ENCODE results near the gene TP63. TPM values are rescaled to one million over a fixed set of nuclear protein-coding genes. Genes with fewer than 3 reads are reported as not detected.

Gene TP63
- polyA plus RNA-seq, 3 donors: 0.73 to 1.2 (median 1.1) TPM

DNA sequence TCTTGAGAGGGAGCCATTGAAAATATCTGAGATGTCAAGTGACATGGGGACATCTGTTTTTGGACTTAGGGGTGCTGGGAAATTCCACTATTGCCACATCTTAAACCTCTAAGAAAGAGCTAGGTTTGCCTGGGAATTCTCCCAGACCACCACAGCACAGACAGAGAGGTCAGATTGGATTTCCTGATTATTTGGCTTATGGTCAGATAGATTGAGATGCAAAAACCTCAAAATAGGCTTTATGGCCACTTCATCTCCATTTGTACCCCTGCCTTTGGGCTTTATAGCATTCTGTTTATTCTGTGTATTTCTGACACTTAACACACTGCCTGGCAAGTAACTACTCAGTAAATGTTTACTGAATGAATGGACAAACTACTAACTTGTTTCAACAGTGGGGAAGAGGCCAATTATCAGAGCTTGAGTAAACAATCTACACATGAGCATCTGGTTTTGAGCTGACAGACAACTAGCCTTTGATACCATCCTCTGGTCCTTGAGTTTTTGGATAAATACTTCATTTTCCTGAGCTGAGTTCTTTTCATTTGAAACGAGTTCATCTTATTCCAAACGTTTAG is 81.8 kb downstream of the TP63 start:
- DNase-seq (ENCODE audit: extremely low read depth in 1 of 11, low read depth in 9 of 11, low spot score in 4 of 11): no peak

DNA sequence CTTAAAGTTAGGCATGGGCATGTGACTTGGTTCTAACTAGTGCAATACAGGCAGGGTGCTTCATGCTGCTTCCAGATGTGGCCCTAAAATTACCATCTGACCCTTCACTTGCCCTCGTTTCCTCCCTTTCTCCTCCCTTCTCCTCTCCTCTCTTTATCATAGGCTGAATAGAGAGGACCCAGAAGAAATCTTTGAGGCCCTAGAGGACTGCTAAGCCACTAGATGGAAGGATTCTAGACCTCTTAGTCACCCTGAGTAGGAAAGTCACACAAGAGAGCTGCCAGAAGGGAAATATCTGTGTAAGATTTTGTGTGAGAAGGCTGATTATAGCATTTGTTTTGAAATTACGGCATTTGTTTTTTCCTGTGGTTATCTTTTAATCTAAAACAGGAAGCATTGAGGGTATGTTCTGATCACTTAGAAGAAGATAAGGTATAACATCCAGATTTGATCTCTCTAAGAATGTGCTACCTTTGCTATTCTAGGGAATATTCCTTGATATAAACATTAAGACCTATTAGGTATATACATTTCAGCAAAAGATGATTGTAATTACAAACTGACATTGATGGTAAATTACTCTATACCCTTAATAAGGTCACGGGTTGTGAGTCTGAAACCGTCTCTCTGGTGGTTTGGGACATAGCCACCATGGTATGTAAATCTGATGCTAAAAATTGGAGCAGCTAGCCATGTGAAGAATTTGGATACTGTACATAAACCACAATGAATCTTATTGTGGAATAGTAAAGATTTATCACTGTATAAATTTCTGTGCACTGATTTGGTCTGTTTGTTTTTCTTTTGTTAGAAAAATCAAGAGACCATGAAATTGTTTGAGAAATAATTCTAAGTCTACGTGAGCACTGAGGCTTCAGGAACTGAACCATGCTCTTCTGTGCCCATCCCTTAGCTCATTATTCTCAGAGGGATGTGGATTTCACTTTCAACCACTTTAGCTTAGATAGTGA is 84.1 kb downstream of the TP63 start:
- DNase-seq (ENCODE audit: extremely low read depth in 1 of 11, low read depth in 9 of 11, low spot score in 4 of 11): peak in 1 of 11 donors; percentile 15

- no peak for DNase-seq (ENCODE audit: extremely low read depth in 1 of 11, low read depth in 9 of 11, low spot score in 4 of 11)
Observed at GRCh38 chr3:189718215-189718614, 87.0 kb downstream of the TP63 start.

- no peak for DNase-seq (ENCODE audit: extremely low read depth in 1 of 11, low read depth in 9 of 11, low spot score in 4 of 11)
Observed at GRCh38 chr3:189720736-189721417, 89.7 kb downstream of the TP63 start.

DNA sequence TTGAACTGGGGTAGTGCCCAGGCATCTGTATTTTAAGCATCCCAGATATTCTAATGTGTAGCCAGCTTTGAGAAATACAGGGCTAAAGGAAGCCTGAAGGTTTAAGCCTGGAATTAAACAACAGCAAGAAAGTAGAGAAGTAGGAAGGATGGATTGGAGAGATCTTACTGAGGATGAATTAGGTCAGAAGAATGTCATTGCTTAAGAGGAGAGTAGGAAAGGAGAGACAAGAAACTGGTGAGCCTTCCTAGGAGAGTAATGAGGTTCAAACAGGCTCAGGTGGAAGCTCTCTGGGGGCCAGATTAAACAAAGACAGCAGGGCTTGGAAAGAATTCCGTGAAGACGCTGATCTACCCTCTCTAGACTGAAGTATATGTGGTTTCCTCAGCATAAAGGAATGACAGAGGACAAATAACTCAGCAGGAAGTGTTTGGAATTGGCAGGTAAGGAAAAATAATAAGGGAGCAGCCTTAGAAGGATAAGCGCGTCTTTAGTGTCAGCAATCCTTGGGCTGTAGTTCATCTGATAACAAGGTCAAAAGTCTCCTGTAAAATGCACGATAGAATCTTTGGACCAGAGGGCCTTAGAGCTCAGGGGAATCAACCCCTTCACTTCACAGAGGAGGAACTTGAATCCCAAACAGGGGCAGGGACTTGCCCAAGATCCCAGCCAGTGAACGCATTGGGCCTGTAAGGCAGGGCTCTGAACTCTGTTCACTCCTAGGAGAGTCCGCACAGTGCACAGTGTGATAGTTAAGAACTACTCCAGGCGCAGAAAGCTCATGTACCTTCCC is 90.9 kb downstream of the TP63 start:
- no peak for DNase-seq (ENCODE audit: extremely low read depth in 1 of 11, low read depth in 9 of 11, low spot score in 4 of 11)

DNA sequence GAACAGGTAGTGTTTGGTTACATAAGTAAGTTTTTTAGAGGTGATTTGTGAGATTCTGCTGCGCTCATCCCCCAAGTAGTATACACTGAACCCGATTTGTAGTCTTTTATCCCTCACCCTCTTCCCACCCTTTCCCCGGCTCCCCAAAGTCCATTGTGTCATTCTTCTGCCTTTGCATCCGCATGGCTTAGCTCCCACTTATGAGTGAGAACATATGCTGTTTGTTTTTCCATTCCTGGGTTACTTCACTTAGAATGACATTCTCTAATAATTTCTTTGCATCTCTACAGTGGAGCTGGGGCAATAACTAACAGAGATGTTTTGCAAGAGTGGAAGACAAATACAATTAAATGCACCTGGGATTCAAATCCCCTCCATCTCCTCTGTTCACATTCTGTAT is 93.2 kb downstream of the TP63 start:
- DNase-seq (ENCODE audit: extremely low read depth in 1 of 11, low read depth in 9 of 11, low spot score in 4 of 11): no peak

DNA sequence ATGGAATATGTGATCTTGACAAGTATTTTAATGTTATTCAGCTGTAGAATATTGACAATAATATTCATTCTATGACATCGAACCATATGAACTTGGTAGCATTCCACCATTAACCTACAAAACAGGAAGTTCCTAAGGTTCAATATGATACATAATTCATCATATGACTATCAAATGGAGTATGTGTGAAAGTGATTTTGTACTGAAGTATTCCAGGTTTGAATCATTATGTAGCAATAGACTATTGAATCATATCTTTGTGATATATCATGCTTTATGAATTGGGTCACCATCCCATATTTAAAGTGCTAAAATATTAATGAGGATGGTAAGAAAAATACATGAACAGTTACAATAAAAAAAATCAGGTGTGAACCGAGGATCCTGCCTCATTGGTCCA is 95.1 kb downstream of the TP63 start:
- no peak for DNase-seq (ENCODE audit: extremely low read depth in 1 of 11, low read depth in 9 of 11, low spot score in 4 of 11)

GRCh38 chr3:189727158-189727557 is 96.0 kb downstream of the TP63 start:
- DNase-seq (ENCODE audit: extremely low read depth in 1 of 11, low read depth in 9 of 11, low spot score in 4 of 11): no peak

GRCh38 chr3:189727898-189728297 is 96.7 kb downstream of the TP63 start:
- no peak for DNase-seq (ENCODE audit: extremely low read depth in 1 of 11, low read depth in 9 of 11, low spot score in 4 of 11)

GRCh38 chr3:189728915-189729314 is 97.7 kb downstream of the TP63 start:
- no peak for DNase-seq (ENCODE audit: extremely low read depth in 1 of 11, low read depth in 9 of 11, low spot score in 4 of 11)

- DNase-seq (ENCODE audit: extremely low read depth in 1 of 11, low read depth in 9 of 11, low spot score in 4 of 11): no peak
Observed at GRCh38 chr3:189734061-189734460, 102.9 kb downstream of the TP63 start.

- no peak for DNase-seq (ENCODE audit: extremely low read depth in 1 of 11, low read depth in 9 of 11, low spot score in 4 of 11)
Observed at GRCh38 chr3:189735913-189736312, 104.7 kb downstream of the TP63 start.

DNA sequence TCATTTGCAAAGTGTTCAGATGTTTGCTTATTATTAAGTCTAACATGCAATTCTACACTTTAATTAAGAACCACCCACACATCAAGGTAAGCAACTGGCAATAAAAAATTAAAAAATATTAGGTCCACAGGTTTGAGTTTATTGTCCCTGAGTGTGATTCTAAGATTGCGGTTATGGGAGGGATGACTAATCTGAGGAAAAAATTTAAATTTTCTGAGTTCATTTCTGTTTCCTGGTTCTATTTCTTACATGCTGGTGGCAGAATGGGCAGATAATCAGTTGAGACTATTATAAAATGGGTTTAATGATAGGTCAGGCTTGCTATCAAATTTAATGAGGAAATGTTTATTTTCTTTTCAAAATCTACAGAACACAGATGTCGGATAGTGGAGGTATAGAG is 105.9 kb downstream of the TP63 start:
- DNase-seq (ENCODE audit: extremely low read depth in 1 of 11, low read depth in 9 of 11, low spot score in 4 of 11): no peak

DNA sequence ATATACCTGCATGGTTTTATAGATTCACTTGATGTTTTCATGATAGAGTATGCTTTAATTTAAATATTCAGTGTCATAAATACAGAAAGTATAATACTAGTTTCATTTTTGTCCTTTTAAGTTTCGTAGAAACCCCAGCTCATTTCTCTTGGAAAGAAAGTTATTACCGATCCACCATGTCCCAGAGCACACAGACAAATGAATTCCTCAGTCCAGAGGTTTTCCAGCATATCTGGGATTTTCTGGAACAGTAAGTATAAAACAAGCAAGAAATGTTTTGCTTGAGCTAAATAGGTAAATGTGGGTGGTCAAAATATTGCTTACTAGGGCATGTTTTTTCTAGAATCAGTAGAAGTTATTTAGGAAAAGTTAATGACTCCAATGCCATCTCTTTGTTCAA is 106.4 kb downstream of the TP63 start:
- no peak for DNase-seq (ENCODE audit: extremely low read depth in 1 of 11, low read depth in 9 of 11, low spot score in 4 of 11)

DNA sequence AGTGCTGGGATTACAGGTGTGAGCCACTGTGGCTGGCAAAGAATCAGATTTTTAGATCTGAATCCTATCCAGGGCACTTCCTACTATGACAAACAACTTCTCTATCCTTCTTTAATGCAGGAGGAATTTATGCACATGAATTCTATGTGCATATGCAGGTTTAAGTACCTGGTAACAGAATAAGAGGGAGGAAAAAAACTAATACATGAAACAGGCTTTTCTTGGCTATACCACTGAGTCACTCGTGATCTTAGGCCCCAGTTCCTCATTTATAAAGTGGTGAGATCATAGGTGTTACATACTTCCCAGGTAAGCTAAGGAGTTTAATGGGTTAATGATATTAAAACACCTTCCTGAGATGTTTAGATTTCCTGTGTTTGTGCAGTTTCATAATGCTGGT is 108.2 kb downstream of the TP63 start:
- no peak for DNase-seq (ENCODE audit: extremely low read depth in 1 of 11, low read depth in 9 of 11, low spot score in 4 of 11)

- DNase-seq (ENCODE audit: extremely low read depth in 1 of 11, low read depth in 9 of 11, low spot score in 4 of 11): no peak
Observed at GRCh38 chr3:189740156-189740555, 109.0 kb downstream of the TP63 start.

GRCh38 chr3:189744235-189744634 is 113.0 kb downstream of the TP63 start:
- DNase-seq (ENCODE audit: extremely low read depth in 1 of 11, low read depth in 9 of 11, low spot score in 4 of 11): no peak

GRCh38 chr3:189745622-189746021 is 114.4 kb downstream of the TP63 start:
- no peak for DNase-seq (ENCODE audit: extremely low read depth in 1 of 11, low read depth in 9 of 11, low spot score in 4 of 11)

DNA sequence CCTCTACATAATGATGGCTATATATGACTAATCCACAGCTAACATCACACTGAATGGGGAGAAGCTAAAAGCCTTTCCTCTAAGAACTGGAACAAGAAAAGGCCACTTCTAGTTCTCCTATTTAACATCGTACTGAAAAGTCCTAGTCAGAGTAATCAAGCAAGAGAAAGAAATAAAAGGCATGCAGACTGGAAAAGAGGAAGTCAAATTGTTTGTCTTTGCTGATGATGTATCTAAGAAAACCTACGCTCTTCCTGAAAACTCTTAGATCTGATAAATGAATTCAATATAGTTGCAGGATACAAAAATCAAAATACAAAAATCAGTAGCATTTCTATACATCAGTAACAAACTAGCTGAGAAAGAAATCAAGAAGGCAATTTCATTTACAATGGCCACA is 116.9 kb downstream of the TP63 start:
- DNase-seq (ENCODE audit: extremely low read depth in 1 of 11, low read depth in 9 of 11, low spot score in 4 of 11): no peak
